Astrocyte (in vitro differentiated cells and primary cell): ENCODE measurements around the gene PPP1R15B. TPM values are rescaled to one million over a fixed set of nuclear protein-coding genes. Genes with fewer than 3 reads are reported as not detected.
A peak's percentile ranks its signal among the peaks of the same experiment; 100 is the strongest.

ENCODE experiments used
- DNase-seq: peaks from one replicate; pipeline ENCODE4 v3.0.0-alpha.2; 2010; ENCODE audit warnings: low read depth
- FAIRE-seq: peaks from 2 replicates; lab custom pipeline; 2011; peaks lifted over from hg19 to GRCh38; lab: Jason Lieb, UNC
- H2AFZ ChIP-seq: 2 replicates; pipeline ENCODE4 v1.6.0; 2012; ENCODE audit warnings: low read depth, low read length, inconsistent platforms
- H3K27ac ChIP-seq: 2 replicates; pipeline ENCODE4 v1.5.1; 2011; ENCODE audit warnings: low read depth, low read length, inconsistent platforms
- H3K27me3 ChIP-seq: 2 replicates; pipeline ENCODE4 v1.6.0; 2011; ENCODE audit warnings: low read length, inconsistent platforms; ENCODE audit not compliant: insufficient read depth
- H3K36me3 ChIP-seq: 2 replicates; pipeline ENCODE4 v1.5.1; 2011; ENCODE audit warnings: low read length, inconsistent platforms; ENCODE audit not compliant: insufficient read depth
- H3K4me1 ChIP-seq: 2 replicates; pipeline ENCODE4 v1.5.1; 2011; ENCODE audit warnings: low read length, inconsistent platforms; ENCODE audit not compliant: insufficient read depth
- H3K4me2 ChIP-seq: 2 replicates; pipeline ENCODE4 v1.6.0; 2012; ENCODE audit warnings: low read length, inconsistent platforms
- H3K4me3 ChIP-seq: 2 replicates; pipeline ENCODE4 v1.5.1; 2011; ENCODE audit warnings: low read depth, mild to moderate bottlenecking, low read length, inconsistent platforms; ENCODE audit not compliant: insufficient read depth
- H3K79me2 ChIP-seq: 2 replicates; pipeline ENCODE4 v1.6.0; 2012; ENCODE audit warnings: mild to moderate bottlenecking, low read length, inconsistent platforms; ENCODE audit not compliant: insufficient read depth
- H3K9ac ChIP-seq: 2 replicates; pipeline ENCODE4 v1.6.0; 2012; ENCODE audit warnings: mild to moderate bottlenecking, low read length, inconsistent platforms
- H3K9me3 ChIP-seq: 2 replicates; pipeline ENCODE4 v1.5.1; 2012; ENCODE audit warnings: low read depth, mild to moderate bottlenecking, low read length, inconsistent platforms; ENCODE audit not compliant: insufficient read depth
- H4K20me1 ChIP-seq: 2 replicates; pipeline ENCODE4 v1.6.0; 2012; ENCODE audit warnings: low read length, inconsistent platforms; ENCODE audit not compliant: insufficient read depth
- H3K27ac Mint-ChIP-seq: one replicate; pipeline ENCODE4 v1.8.0; 2021; ENCODE audit warnings: mild to moderate bottlenecking, mixed read lengths; ENCODE audit not compliant: unreplicated experiment
- H3K27me3 Mint-ChIP-seq: one replicate; pipeline ENCODE4 v1.8.0; 2021; ENCODE audit warnings: low read depth, mixed read lengths; ENCODE audit not compliant: unreplicated experiment
- H3K36me3 Mint-ChIP-seq: one replicate; pipeline ENCODE4 v1.8.0; 2021; ENCODE audit warnings: low read depth, mixed read lengths; ENCODE audit not compliant: unreplicated experiment
- H3K4me1 Mint-ChIP-seq: one replicate; pipeline ENCODE4 v1.8.0; 2021; ENCODE audit warnings: low read depth, mixed read lengths; ENCODE audit not compliant: unreplicated experiment
- H3K4me3 Mint-ChIP-seq: one replicate; pipeline ENCODE4 v1.8.0; 2021; ENCODE audit warnings: mild to moderate bottlenecking, moderate library complexity, mixed read lengths; ENCODE audit not compliant: unreplicated experiment
- H3K9me3 Mint-ChIP-seq: one replicate; pipeline ENCODE4 v1.8.0; 2021; ENCODE audit warnings: mild to moderate bottlenecking, mixed read lengths; ENCODE audit not compliant: unreplicated experiment
- CTCF ChIP-seq: IDR thresholded peaks from 2 replicates; pipeline ENCODE4 v1.5.1; 2011; ENCODE audit warnings: low read depth, mild to moderate bottlenecking, inconsistent platforms, low read length, moderate library complexity; ENCODE audit not compliant: insufficient read depth
- EZH2 ChIP-seq: IDR thresholded peaks from 2 replicates; pipeline ENCODE4 v1.6.1; 2012; ENCODE audit warnings: mild to moderate bottlenecking, low read length, inconsistent platforms; ENCODE audit not compliant: insufficient read depth
- total RNA-seq: library from RNA; stranded (reverse); gene quantifications from 2 replicates; pipeline ENCODE4 v1.2.1, GENCODE V29; 2021

The PPP1R15B gene
- total RNA-seq, 1 donor from 2014 or later: 38.8 TPM

GRCh38 chr1:204426971-204427701 lies 15.5 kb upstream of the PPP1R15B start:
- Mint-ChIP-seq H3K36me3 (peaks cover 21% of the 10 kb centered on the region), H3K4me1 (peaks cover 16% of the 10 kb centered on the region), H3K9me3 (no peaks in the 10 kb centered on the region), H3K27me3 (no peaks in the 10 kb centered on the region), H3K27ac (peak overlapping the region; percentile 50), H3K4me3 (no peak overlapping the region)
- H3K4me1 ChIP-seq: peaks cover 11% of the 10 kb centered on the region
- no peak overlapping the region for H3K4me3 ChIP-seq
- DNase-seq: no peak
- H3K79me2 ChIP-seq: no peaks in the 10 kb centered on the region
- no peaks in the 10 kb centered on the region for H3K27me3 ChIP-seq
- no peaks in the 10 kb centered on the region for H3K36me3 ChIP-seq
- H3K9ac ChIP-seq: no peak overlapping the region
- no peak for TF ChIP-seq EZH2
- no peak for TF ChIP-seq CTCF
- no peak overlapping the region for H2AFZ ChIP-seq
- no peaks in the 10 kb centered on the region for H3K9me3 ChIP-seq
- no peak overlapping the region for H3K4me2 ChIP-seq
- H4K20me1 ChIP-seq: no peaks in the 10 kb centered on the region
- FAIRE-seq: no peak
- H3K27ac ChIP-seq: no peak overlapping the region

DNA sequence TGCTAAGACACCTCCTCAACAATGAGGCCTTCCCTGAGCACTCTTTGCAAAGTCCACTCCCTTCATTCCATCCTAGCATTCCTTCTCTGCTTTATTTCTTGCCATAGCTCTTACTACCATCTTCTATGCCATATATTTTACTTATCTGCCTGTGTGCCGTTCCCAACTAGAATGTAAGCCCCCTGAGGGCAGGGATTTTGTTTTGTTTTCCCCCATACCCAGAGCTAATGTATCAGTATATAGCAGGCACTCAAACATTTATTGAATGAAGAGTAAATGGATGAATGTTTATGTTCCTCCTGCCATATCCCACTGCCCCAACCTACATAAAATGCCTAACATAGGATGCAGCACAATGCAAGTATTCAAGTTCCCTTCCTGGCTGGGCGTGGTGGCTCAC lies 14.9 kb upstream of the PPP1R15B start:
- H3K27me3 Mint-ChIP-seq: no peaks in the 10 kb centered on the region
- Histone ChIP-seq H3K4me3 (no peak overlapping the region), H3K9ac (no peak overlapping the region), H2AFZ (no peak overlapping the region), H3K27ac (no peak overlapping the region), H4K20me1 (no peaks in the 10 kb centered on the region), H3K9me3 (no peaks in the 10 kb centered on the region), H3K4me2 (peak overlapping the region; percentile 29), H3K4me1 (peaks cover 11% of the 10 kb centered on the region), H3K79me2 (no peaks in the 10 kb centered on the region), H3K36me3 (no peaks in the 10 kb centered on the region), H3K27me3 (no peaks in the 10 kb centered on the region)
- peaks cover 21% of the 10 kb centered on the region for H3K36me3 Mint-ChIP-seq
- peak overlapping the region; percentile 10 for H3K4me3 Mint-ChIP-seq
- H3K27ac Mint-ChIP-seq: no peak overlapping the region
- DNase-seq (no peak), FAIRE-seq (no peak)
- H3K4me1 Mint-ChIP-seq: peaks cover 12% of the 10 kb centered on the region
- TF ChIP-seq CTCF: no peak
- TF ChIP-seq EZH2: no peak
- H3K9me3 Mint-ChIP-seq: no peaks in the 10 kb centered on the region

- Histone ChIP-seq H3K4me3 (no peak overlapping the region), H3K27me3 (no peaks in the 10 kb centered on the region), H3K4me2 (peak overlapping the region; percentile 29), H3K9me3 (no peaks in the 10 kb centered on the region), H4K20me1 (no peaks in the 10 kb centered on the region), H2AFZ (no peak overlapping the region), H3K79me2 (no peaks in the 10 kb centered on the region), H3K36me3 (no peaks in the 10 kb centered on the region), H3K27ac (no peak overlapping the region), H3K4me1 (peaks cover 11% of the 10 kb centered on the region), H3K9ac (no peak overlapping the region)
- DNase-seq: peak; percentile 77
- peaks cover 21% of the 10 kb centered on the region for H3K36me3 Mint-ChIP-seq
- H3K27ac Mint-ChIP-seq: no peak overlapping the region
- FAIRE-seq: peak; percentile 65
- peaks cover 12% of the 10 kb centered on the region for H3K4me1 Mint-ChIP-seq
- TF ChIP-seq CTCF (no peak), EZH2 (no peak)
- no peaks in the 10 kb centered on the region for H3K9me3 Mint-ChIP-seq
- H3K27me3 Mint-ChIP-seq: no peaks in the 10 kb centered on the region
- H3K4me3 Mint-ChIP-seq: peak overlapping the region; percentile 10
Observed at GRCh38 chr1:204426035-204426436, 14.4 kb upstream of the PPP1R15B start.
